MM.1S (cell line): ENCODE measurements around the gene GRIA4.

ENCODE experiments used
- DNase-seq: peaks from one replicate; pipeline ENCODE4 v3.0.0-alpha.2; 2015
- H2AFZ ChIP-seq: fragments of 300-600 bp; sonication (generic); 2 replicates; pipeline ENCODE4 v1.6.0; 2016; ENCODE audit warnings: antibody characterized with exemption, low read length
- H3F3A ChIP-seq: fragments of 300-600 bp; sonication (generic); 2 replicates; pipeline ENCODE4 v1.6.1; 2016; ENCODE audit warnings: mild to moderate bottlenecking, antibody characterized with exemption, low read length, moderate library complexity, mixed read lengths; ENCODE audit not compliant: insufficient read depth
- H3K27ac ChIP-seq: fragments of 300-600 bp; sonication (generic); 2 replicates; pipeline ENCODE4 v1.5.1; 2016; ENCODE audit warnings: mild to moderate bottlenecking, low read length
- H3K27me3 ChIP-seq: fragments of 300-600 bp; sonication (generic); replicated peaks from 2 replicates; pipeline ENCODE4 v1.6.0; 2016; ENCODE audit warnings: low read length; ENCODE audit not compliant: insufficient read depth
- H3K36me3 ChIP-seq: fragments of 300-600 bp; sonication (generic); replicated peaks from 2 replicates; pipeline ENCODE4 v1.6.1; 2016; ENCODE audit warnings: mild to moderate bottlenecking, low read length, mixed read lengths; ENCODE audit not compliant: insufficient read depth
- H3K4me1 ChIP-seq: fragments of 300-600 bp; sonication (generic); 2 replicates; pipeline ENCODE4 v1.6.1; 2016; ENCODE audit warnings: low read length, mixed read lengths
- H3K4me2 ChIP-seq: fragments of 300-600 bp; sonication (generic); 2 replicates; pipeline ENCODE4 v1.6.0; 2016; ENCODE audit warnings: low read depth, low read length
- H3K4me3 ChIP-seq: fragments of 300-600 bp; sonication (generic); 2 replicates; pipeline ENCODE4 v1.5.1; 2016; ENCODE audit warnings: low read length, mixed read lengths
- H3K79me2 ChIP-seq: fragments of 300-600 bp; sonication (generic); 2 replicates; pipeline ENCODE4 v1.6.1; 2016; ENCODE audit warnings: mixed run types, low read length, mixed read lengths
- H3K9ac ChIP-seq: fragments of 300-600 bp; sonication (generic); 2 replicates; pipeline ENCODE4 v1.6.1; 2016; ENCODE audit warnings: low read length, mixed read lengths
- H3K9me2 ChIP-seq: fragments of 300-600 bp; sonication (generic); replicated peaks from 2 replicates; pipeline ENCODE4 v1.6.1; 2016; ENCODE audit warnings: mild to moderate bottlenecking, low read length, mixed read lengths; ENCODE audit not compliant: insufficient read depth
- H3K9me3 ChIP-seq: fragments of 300-600 bp; sonication (generic); replicated peaks from 2 replicates; pipeline ENCODE4 v1.6.1; 2016; ENCODE audit warnings: mild to moderate bottlenecking, low read length, mixed read lengths; ENCODE audit not compliant: insufficient read depth
- H4K20me1 ChIP-seq: fragments of 300-600 bp; sonication (generic); 2 replicates; pipeline ENCODE4 v1.6.1; 2016; ENCODE audit warnings: mild to moderate bottlenecking, low read length, moderate library complexity, mixed read lengths; ENCODE audit not compliant: insufficient read depth
- CTCF ChIP-seq: fragments of 300-600 bp; sonication (generic); IDR thresholded peaks from 2 replicates; pipeline ENCODE4 v1.5.1; 2016; ENCODE audit warnings: antibody characterized with exemption, low read length, mixed read lengths
- EZH2 ChIP-seq: fragments of 300-600 bp; sonication (generic); optimal IDR thresholded peaks from 2 replicates; pipeline ENCODE3; 2017; ENCODE audit warnings: low read depth, mild to moderate bottlenecking, antibody characterized with exemption, low read length, mixed read lengths
- EZH2phosphoT487 ChIP-seq: fragments of 300-600 bp; sonication (generic); IDR thresholded peaks from 2 replicates; pipeline ENCODE4 v1.6.1; 2018; ENCODE audit warnings: antibody characterized with exemption, low read length

The GRIA4 gene

GRCh38 chr11:105774899-105775298, 165.0 kb downstream of the GRIA4 start:
- H3F3A ChIP-seq = no peaks in the 10 kb centered on the region
- no peaks in the 10 kb centered on the region for H3K9me2 ChIP-seq
- H3K27ac ChIP-seq = no peak overlapping the region
- TF ChIP-seq EZH2 (no peak), CTCF (no peak), EZH2phosphoT487 (no peak)
- no peak overlapping the region for H3K4me2 ChIP-seq
- H3K36me3 ChIP-seq = no peaks in the 10 kb centered on the region
- H2AFZ ChIP-seq = no peak overlapping the region
- H3K27me3 ChIP-seq = no peaks in the 10 kb centered on the region
- no peak overlapping the region for H3K4me3 ChIP-seq
- no peaks in the 10 kb centered on the region for H4K20me1 ChIP-seq
- no peaks in the 10 kb centered on the region for H3K9me3 ChIP-seq
- H3K4me1 ChIP-seq = no peaks in the 10 kb centered on the region
- H3K79me2 ChIP-seq = no peaks in the 10 kb centered on the region
- DNase-seq = no peak
- no peak overlapping the region for H3K9ac ChIP-seq

- H3K36me3 ChIP-seq = no peaks in the 10 kb centered on the region
- H4K20me1 ChIP-seq = no peaks in the 10 kb centered on the region
- no peak overlapping the region for H3K4me3 ChIP-seq
- H2AFZ ChIP-seq = no peak overlapping the region
- no peak overlapping the region for H3K27ac ChIP-seq
- H3K4me2 ChIP-seq = no peak overlapping the region
- H3K27me3 ChIP-seq = no peaks in the 10 kb centered on the region
- no peak for TF ChIP-seq CTCF
- no peak for TF ChIP-seq EZH2
- TF ChIP-seq EZH2phosphoT487 = no peak
- H3K9ac ChIP-seq = no peak overlapping the region
- no peaks in the 10 kb centered on the region for H3F3A ChIP-seq
- no peaks in the 10 kb centered on the region for H3K9me2 ChIP-seq
- H3K9me3 ChIP-seq = no peaks in the 10 kb centered on the region
- H3K79me2 ChIP-seq = no peaks in the 10 kb centered on the region
- H3K4me1 ChIP-seq = no peaks in the 10 kb centered on the region
- DNase-seq = no peak
These were observed 171.1 kb downstream of the GRIA4 start for GRCh38 chr11:105780781-105781525.

- no peaks in the 10 kb centered on the region for H3K36me3 ChIP-seq
- H2AFZ ChIP-seq = no peak overlapping the region
- no peaks in the 10 kb centered on the region for H3K9me2 ChIP-seq
- H3K9me3 ChIP-seq = no peaks in the 10 kb centered on the region
- no peak overlapping the region for H3K4me2 ChIP-seq
- H3K4me3 ChIP-seq = no peak overlapping the region
- no peaks in the 10 kb centered on the region for H3K4me1 ChIP-seq
- no peaks in the 10 kb centered on the region for H3K27me3 ChIP-seq
- TF ChIP-seq EZH2phosphoT487 (no peak), EZH2 (no peak), CTCF (no peak)
- H3F3A ChIP-seq = no peaks in the 10 kb centered on the region
- no peak overlapping the region for H3K27ac ChIP-seq
- H3K79me2 ChIP-seq = no peaks in the 10 kb centered on the region
- H3K9ac ChIP-seq = no peak overlapping the region
- no peak for DNase-seq
- H4K20me1 ChIP-seq = no peaks in the 10 kb centered on the region
These were observed 171.9 kb downstream of the GRIA4 start for GRCh38 chr11:105781807-105782206.
